Measurements from ENCODE around the gene MARCHF3. TPM values are rescaled to one million over a fixed set of nuclear protein-coding genes. Genes with fewer than 3 reads are reported as not detected.
"Not testable (repeated sequence)": the region's sequence is repeated elsewhere in the genome, so short reads cannot be mapped to it uniquely, and the experiment has no call there.

MARCHF3 gene
- polyA plus RNA-seq, 2 of the 4 experiments (the other 2 are of a cell fraction): 0.39 to 0.68 TPM

DNA sequence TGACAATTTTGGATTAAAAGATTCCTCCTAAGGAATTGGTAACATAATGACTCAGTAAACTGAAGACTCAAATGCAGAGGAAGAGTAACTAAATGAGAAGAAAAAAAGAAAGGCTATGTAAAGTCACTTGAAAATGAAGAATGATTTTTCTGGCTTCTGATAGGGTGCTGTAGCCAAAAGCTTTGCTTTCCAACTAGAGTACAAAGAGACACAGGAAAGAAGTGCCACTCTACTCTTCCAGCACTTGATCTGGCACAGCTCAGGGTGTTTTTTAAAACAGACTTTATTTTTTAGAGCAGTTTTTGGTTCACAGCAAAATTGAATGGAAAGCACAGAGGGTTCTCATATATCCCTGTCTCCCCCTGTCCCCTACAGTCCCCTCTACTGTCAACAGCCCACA is 130.9 kb downstream of the MARCHF3 start:
- TF ChIP-seq, protein P1, sequence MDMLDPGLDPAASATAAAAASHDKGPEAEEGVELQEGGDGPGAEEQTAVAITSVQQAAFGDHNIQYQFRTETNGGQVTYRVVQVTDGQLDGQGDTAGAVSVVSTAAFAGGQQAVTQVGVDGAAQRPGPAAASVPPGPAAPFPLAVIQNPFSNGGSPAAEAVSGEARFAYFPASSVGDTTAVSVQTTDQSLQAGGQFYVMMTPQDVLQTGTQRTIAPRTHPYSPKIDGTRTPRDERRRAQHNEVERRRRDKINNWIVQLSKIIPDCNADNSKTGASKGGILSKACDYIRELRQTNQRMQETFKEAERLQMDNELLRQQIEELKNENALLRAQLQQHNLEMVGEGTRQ (IDR thresholded peaks at IDR 0.05): no peak
- TF ChIP-seq HOXB5 (CRISPR knock-in tag; IDR thresholded peaks at IDR 0.05) (no peak), MAZ (IDR thresholded peaks at IDR 0.05; ENCODE audit: borderline replicate concordance, low read depth, low read length) (no peak), FOSL2 (IDR thresholded peaks at IDR 0.05) (no peak), FOSL2 (CRISPR knock-in tag; IDR thresholded peaks at IDR 0.05) (no peak), ZNF302 (CRISPR knock-in tag; IDR thresholded peaks at IDR 0.05) (no peak), NR3C1 (IDR thresholded peaks at IDR 0.05) (no peak), MAFK (IDR thresholded peaks at IDR 0.05; ENCODE audit: partially characterized antibody) (no peak), RARB (CRISPR knock-in tag; IDR thresholded peaks at IDR 0.05) (no peak), TP53 (CRISPR knock-in tag; IDR thresholded peaks at IDR 0.05) (no peak), EHF (CRISPR knock-in tag; IDR thresholded peaks at IDR 0.05) (no peak), EHMT2 (IDR thresholded peaks at IDR 0.05; ENCODE audit: low read depth) (no peak), ZSCAN20 (CRISPR knock-in tag; IDR thresholded peaks at IDR 0.05) (no peak), ZC3H11A (IDR thresholded peaks at IDR 0.05) (no peak), ESRRA (IDR thresholded peaks at IDR 0.05; ENCODE audit: borderline replicate concordance, low read length) (no peak), BHLHE40 (IDR thresholded peaks at IDR 0.05; ENCODE audit: low read depth, low read length) (no peak)
- TF ChIP-seq, protein P2, sequence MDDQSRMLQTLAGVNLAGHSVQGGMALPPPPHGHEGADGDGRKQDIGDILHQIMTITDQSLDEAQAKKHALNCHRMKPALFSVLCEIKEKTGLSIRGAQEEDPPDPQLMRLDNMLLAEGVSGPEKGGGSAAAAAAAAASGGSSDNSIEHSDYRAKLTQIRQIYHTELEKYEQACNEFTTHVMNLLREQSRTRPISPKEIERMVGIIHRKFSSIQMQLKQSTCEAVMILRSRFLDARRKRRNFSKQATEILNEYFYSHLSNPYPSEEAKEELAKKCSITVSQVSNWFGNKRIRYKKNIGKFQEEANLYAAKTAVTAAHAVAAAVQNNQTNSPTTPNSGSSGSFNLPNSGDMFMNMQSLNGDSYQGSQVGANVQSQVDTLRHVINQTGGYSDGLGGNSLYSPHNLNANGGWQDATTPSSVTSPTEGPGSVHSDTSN (IDR thresholded peaks at IDR 0.05): no peak
- FAIRE-seq: no peak

DNA sequence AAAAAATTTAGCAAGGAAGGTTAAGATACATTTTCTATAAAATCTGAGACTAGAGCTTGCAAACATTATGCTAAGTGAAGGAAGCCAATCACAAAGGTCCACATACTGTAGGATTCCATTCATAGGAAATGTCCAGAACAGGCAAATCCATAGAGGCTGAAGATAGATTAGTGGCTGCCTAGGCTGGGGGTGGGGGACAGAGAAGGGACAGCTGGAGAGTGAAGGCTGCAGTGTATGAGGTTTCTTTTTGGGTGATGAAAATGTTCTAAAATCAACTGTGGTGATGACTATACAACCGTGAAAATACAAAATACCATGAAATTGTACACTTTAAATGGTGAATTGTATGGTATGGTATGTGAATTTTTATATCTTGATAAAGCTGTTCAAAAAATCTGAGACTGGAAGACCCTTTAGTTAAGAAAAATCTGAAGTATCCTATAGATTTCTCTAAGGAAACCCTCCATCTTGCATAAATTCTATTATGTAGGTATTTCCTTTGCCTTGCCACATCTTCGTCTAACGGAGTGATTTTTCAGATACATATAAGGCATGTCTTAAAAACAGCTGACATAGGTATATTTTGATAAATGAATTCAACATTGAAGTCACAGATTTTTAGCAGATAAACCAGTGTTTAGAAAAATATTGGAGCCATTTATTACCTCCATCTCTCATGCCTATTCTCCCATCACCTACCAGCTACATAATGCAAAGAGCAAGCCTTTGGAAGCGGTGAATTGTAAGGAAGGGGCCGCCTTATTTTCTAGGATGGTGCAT is 132.3 kb downstream of the MARCHF3 start:
- no peak for ATAC-seq
- Histone ChIP-seq H3K4me2 (no peak overlapping the region), H3K27ac (no peak overlapping the region), H3K4me1 (no peaks in the 10 kb centered on the region), H3K4me3 (no peak overlapping the region), H3K9me3 (no peaks in the 10 kb centered on the region)
- POLR2A ChIA-PET: no interaction called here
- FAIRE-seq: no peak
- no peak for DNase-seq (ENCODE audit: low read depth in 1 of 2, low spot score in 1 of 2)
- TF ChIP-seq MAFK (IDR thresholded peaks at IDR 0.05; ENCODE audit: partially characterized antibody): peak; percentile 86
- TF ChIP-seq NPAS2 (CRISPR knock-in tag; IDR thresholded peaks at IDR 0.05; ENCODE audit: borderline replicate concordance): no peak
- CTCF ChIA-PET: interaction anchor here (1.9 kb wide), 1 partner anchor 17 kb away, joined by 5 read pairs; no protein-coding TSS in a partner anchor
- WGBS (ENCODE audit: missing lambda C conversion rate): 87% methylated on average over 5 of the region's 5 CpGs

More for the DNA sequence above, 130.9 kb downstream of the MARCHF3 start:
- Histone ChIP-seq H3K4me3 (no peak overlapping the region), H3K27ac (no peak overlapping the region), H3K4me2 (no peak overlapping the region), H3K4me1 (no peaks in the 10 kb centered on the region), H3K9me3 (no peaks in the 10 kb centered on the region)
- ATAC-seq (no peak), DNase-seq (ENCODE audit: low read depth in 1 of 2, low spot score in 1 of 2) (no peak)
- ChIA-PET POLR2A (no interaction called here), CTCF (interaction anchor here (1.9 kb wide), 1 partner anchor 15 kb away, joined by 5 read pairs; no protein-coding TSS in a partner anchor)

DNA sequence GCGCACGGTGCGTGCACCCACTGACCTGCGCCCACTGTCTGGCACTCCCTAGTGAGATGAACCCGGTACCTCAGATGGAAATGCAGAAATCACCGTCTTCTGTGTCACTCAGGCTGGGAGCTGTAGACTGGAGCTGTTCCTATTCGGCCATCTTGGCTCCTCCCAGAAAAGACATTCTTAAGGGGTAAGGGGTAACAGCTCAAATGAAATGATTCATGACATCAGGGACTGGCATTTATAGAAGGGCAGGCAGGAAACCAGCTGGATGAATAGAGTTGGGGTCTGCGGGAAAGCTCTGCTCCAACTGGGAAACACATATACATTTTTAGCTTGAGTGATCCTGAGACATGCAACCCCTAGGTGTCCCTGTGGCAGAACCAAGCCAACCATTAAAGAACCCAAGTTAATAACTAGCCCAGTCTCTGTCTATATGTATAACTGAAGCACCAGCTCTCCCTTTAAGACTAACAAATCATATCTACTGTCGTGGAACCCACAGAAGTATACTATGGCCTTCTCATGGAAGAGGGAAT is 134.1 kb downstream of the MARCHF3 start:
- TF ChIP-seq BHLHE40 (IDR thresholded peaks at IDR 0.05; ENCODE audit: low read depth, low read length) (no peak), MYC (IDR thresholded peaks at IDR 0.05; ENCODE audit: borderline replicate concordance, low read length) (no peak)
- TF ChIP-seq, protein P3, sequence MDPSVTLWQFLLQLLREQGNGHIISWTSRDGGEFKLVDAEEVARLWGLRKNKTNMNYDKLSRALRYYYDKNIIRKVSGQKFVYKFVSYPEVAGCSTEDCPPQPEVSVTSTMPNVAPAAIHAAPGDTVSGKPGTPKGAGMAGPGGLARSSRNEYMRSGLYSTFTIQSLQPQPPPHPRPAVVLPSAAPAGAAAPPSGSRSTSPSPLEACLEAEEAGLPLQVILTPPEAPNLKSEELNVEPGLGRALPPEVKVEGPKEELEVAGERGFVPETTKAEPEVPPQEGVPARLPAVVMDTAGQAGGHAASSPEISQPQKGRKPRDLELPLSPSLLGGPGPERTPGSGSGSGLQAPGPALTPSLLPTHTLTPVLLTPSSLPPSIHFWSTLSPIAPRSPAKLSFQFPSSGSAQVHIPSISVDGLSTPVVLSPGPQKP (IDR thresholded peaks at IDR 0.05; ENCODE audit: low read depth, low read length): no peak
- Histone ChIP-seq H3K4me2 (no peak overlapping the region), H3K4me1 (no peaks in the 10 kb centered on the region), H3K9me3 (no peaks in the 10 kb centered on the region), H3K4me3 (no peak overlapping the region), H3K27ac (no peak overlapping the region)
- no peak for FAIRE-seq
- 89% methylated on average over 9 of the region's 9 CpGs for WGBS (ENCODE audit: missing lambda C conversion rate)
- CTCF ChIA-PET: no interaction called here
- POLR2A ChIA-PET: no interaction called here
- DNase-seq (ENCODE audit: low read depth in 1 of 2, low spot score in 1 of 2): no peak
- no peak for ATAC-seq

DNA sequence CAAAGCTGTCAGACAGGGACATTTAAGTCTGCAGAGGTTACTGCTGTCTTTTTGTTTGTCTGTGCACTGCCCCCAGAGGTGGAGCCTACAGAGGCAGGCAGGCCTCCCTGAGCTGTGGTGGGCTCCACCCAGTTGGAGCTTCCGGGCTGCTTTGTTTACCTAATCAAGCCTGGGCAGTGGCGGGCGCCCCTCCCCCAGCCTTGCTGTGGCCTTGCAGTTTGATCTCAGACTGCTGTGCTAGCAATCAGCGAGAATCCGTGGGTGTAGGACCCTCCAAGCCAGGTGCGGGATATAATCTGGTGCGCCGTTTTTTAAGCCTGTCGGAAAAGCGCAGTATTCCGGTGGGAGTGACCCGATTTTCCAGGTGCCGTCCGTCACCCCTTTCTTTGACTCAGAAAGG is 134.6 kb downstream of the MARCHF3 start:
- CTCF ChIA-PET; POLR2A ChIA-PET; ATAC-seq; H3K4me2 ChIP-seq; H3K4me3 ChIP-seq; FAIRE-seq; H3K9me3 ChIP-seq; H3K4me1 ChIP-seq; H3K27ac ChIP-seq; DNase-seq (ENCODE audit: low read depth in 1 of 2, low spot score in 1 of 2): not testable (repeated sequence)
- WGBS (ENCODE audit: missing lambda C conversion rate): 96% methylated on average over 12 of the region's 14 CpGs

DNA sequence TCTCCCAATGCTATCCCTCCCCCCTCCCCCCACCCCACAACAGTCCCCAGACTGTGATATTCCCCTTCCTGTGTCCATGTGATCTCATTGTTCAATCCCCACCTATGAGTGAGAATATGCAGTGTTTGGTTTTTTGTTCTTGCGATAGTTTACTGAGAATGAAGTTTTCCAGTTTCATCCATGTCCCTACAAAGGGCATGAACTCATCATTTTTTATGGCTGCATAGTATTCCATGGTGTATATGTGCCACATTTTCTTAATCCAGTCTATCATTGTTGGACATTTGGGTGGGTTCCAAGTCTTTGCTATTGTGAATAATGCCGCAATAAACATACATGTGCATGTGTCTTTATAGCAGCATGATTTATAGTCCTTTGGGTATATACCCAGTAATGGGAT is 139.9 kb downstream of the MARCHF3 start:
- H3K4me2 ChIP-seq; H3K4me1 ChIP-seq; H3K27ac ChIP-seq; POLR2A ChIA-PET; H3K4me3 ChIP-seq; H3K9me3 ChIP-seq; DNase-seq (ENCODE audit: low read depth in 1 of 2, low spot score in 1 of 2); CTCF ChIA-PET; ATAC-seq; FAIRE-seq: not testable (repeated sequence)
- 93% methylated on average over 1 of the region's 2 CpGs for WGBS (ENCODE audit: missing lambda C conversion rate)

All from A549 (cell line).